A549 (cell line): ENCODE data around the gene DGAT2.

Source experiments
- CTCF ChIP-seq: fragments of >200 bp; sonication (Bioruptor Twin); formaldehyde crosslinking; IDR thresholded peaks from 3 replicates; pipeline ENCODE4 v1.5.1; 2016
- EP300 ChIP-seq, 2 experiments: fragments of >200 bp; sonication (Bioruptor Twin); formaldehyde crosslinking; IDR thresholded peaks; 2 replicates in 1 of 2; 3 replicates in 1 of 2; pipeline ENCODE4 v1.6.1; 2016 to 2017
- MAX ChIP-seq: IDR thresholded peaks from 2 replicates; pipeline ENCODE4 v1.6.1; 2012
- RAD21 ChIP-seq, 2 experiments: fragments of >200 bp in 1 of 2; sonication (Bioruptor Twin) in 1 of 2; formaldehyde crosslinking in 1 of 2; IDR thresholded peaks in 1 of 2; conservative IDR thresholded peaks in 1 of 2; 2 replicates in 1 of 2; 3 replicates in 1 of 2; pipeline ENCODE4 v1.6.1; 2012 to 2018; ENCODE audit warnings: inconsistent platforms in 1 of 2

GRCh38 chr11:75797116-75797515, 28.5 kb downstream of the DGAT2 start:
- TF ChIP-seq EP300 (IDR thresholded peaks at IDR 0.05) (no peak), MAX (no peak), RAD21 (conservative IDR thresholded peaks at IDR 0.05 in 1 of 2, IDR thresholded peaks at IDR 0.05 in 1 of 2) (no peak), CTCF (no peak)
